HG03432 (cell line): ENCODE data around the gene CALHM3.
A peak's percentile ranks its signal among the peaks of the same experiment; 100 is the strongest.
"Not testable (repeated sequence)": the region's sequence is repeated elsewhere in the genome, so short reads cannot be mapped to it uniquely, and the experiment has no call there.

ENCODE experiments used
- ATAC-seq: cut with Tn5 transposase; IDR thresholded peaks from one replicate; pipeline ENCODE4 v1.9.1; 2021; ENCODE audit warnings: mild to moderate bottlenecking, moderate library complexity; ENCODE audit not compliant: unreplicated experiment

Gene CALHM3

GRCh38 chr10:103502849-103503660 lies 24.0 kb upstream of the CALHM3 start:
- no peak for ATAC-seq

GRCh38 chr10:103501186-103501585 lies 22.1 kb upstream of the CALHM3 start:
- ATAC-seq: no peak

DNA sequence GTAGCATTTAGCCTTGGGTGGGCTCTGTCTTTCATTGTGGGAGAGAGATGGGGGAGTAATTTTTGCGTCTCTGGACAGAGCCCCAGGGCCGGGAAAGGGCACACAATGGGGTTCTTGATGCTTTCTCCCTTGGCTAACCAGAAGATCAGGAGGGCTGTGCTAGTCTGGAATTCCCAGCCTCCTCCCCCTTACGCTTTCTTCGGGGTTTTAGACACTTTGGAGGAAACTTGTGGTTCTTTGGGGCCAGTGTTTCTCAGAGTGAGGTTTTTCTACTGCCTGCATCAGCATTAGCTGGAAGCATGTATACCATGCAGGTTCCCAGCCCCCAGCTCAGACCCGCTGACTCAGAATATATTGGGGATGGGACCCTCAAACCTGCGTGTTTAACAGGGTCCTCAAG lies 21.4 kb upstream of the CALHM3 start:
- ATAC-seq: no peak

- ATAC-seq: no peak
These were observed 20.8 kb upstream of the CALHM3 start for GRCh38 chr10:103499881-103500280.

DNA sequence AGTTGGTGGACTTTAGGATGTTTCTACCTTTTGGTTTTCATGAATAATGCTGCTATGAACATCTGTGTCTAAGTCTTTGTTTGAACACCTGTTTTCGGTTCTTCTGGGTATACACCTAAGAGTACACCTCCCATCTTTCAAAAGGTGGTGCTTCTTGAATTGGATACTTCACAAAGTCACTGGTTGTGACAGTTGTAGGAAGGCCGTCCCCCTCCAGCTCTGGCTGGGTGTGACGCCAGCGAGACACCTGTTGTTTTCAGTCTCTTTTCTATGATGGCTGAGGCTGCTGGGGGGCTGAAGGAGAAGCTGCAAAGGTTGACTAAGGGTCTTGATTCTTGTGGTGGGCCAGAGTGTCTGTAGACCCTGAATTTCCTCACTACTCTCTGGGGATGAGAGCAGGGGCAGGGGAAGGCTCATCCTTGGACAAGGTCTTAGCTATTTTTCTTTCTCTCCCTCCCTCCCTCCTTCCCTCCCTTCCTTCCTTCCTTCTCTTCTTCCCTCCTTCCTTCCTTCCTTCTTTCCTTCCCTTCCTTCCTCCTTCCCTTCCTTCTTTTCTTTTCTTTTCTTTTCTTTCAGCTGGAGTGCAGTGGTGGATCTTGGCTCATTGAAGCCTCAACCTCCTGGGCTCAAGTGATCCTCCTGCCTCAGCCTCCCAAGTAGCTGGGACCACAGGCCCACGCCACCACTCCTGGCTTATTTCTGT lies 20.0 kb upstream of the CALHM3 start:
- no peak for ATAC-seq

- ATAC-seq: no peak
These were observed 18.3 kb upstream of the CALHM3 start for GRCh38 chr10:103497161-103497915.

- no peak for ATAC-seq
These were observed 16.3 kb upstream of the CALHM3 start for GRCh38 chr10:103495321-103495720.

- ATAC-seq: no peak
These were observed 15.2 kb upstream of the CALHM3 start for GRCh38 chr10:103493916-103494877.

- ATAC-seq: no peak
These were observed 14.4 kb upstream of the CALHM3 start, which contains the start of gene NEURL1 for GRCh38 chr10:103493362-103493915. Gene NEURL1, plus strand, starts transcription at chr10:103493705. Its CDS starts 683 bp downstream, at chr10:103494388.

DNA sequence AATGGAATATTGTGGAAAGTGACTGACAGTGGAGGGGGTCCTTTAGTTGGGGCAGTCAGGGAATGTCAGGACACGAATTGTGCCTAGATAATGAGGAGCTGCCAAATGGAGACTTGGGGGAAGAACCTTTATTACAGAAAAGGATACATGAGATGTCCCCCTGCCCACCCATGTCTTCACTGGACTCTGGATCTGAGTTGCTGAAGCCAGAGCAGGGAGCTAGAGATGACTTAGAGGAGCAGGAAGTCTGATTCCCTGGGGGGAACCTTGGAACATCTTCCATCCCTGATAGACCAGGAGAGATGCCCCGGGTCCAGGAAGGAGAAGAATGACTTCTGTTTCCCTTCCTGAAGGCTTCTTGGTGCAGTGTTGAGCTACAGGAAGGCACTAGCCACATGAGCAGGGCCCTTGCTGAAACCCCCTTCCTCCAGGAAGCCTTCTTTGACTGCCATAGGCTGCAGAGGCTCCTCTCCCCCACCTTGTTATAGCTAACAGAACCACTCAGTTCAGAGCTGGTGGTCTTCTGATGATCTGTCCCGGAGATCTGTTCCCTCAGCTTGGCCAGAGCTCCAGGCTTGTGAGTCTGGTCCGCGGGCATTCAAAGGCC lies 13.7 kb upstream of the CALHM3 start:
- ATAC-seq: no peak

- no peak for ATAC-seq
These were observed 12.8 kb upstream of the CALHM3 start for GRCh38 chr10:103491729-103492364.

- peak; percentile 20 for ATAC-seq
These were observed 11.9 kb upstream of the CALHM3 start for GRCh38 chr10:103490986-103491314.

DNA sequence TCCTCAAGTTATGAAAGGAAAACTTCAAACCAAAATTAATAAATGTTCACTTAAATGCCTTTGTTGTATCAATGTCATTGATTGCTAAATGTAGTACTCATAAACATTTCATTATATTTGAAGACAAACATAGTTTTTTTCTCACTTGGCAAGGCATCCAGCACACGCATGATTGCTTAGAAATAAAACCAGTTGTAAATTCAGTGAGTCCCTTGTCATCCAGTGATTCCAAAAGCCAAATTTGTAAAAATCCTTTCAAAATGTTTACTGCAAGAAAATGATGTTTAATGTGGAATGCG lies 8.3 kb upstream of the CALHM3 start:
- ATAC-seq: no peak

GRCh38 chr10:103486635-103487409 lies 7.8 kb upstream of the CALHM3 start:
- not testable (repeated sequence) for ATAC-seq

DNA sequence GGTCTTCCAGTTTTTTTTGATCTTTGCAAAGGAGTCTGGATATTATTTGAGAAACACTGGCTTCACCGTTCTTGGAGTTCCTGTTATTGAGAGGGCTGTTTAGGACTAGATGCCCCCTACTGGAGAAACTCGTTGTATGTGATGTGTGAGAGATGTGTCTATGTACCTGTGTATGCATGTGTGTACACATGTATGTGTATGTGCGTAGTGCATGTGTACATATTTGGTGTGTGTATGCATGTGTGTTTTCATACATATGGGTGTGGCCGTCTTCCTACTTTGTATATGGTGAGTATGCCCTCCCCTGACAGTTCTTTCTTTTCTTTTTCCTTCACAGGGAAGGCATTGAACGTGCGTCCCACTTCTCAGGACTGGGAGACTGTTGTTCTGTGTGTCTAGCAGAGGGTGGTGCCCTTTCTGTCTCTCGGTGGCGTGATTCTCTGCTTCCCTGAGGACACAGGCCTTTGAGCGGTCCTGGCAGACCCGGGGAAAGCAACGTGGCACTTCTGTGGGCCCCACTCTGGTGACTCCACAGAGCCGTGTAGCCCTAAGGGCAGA lies 3.0 kb upstream of the CALHM3 start:
- peak; percentile 73 for ATAC-seq

GRCh38 chr10:103480521-103480920 lies 1.5 kb upstream of the CALHM3 start:
- ATAC-seq: no peak

GRCh38 chr10:103478671-103479070 lies 369 bp downstream of the CALHM3 start:
- no peak for ATAC-seq

- ATAC-seq: peak; percentile 50
These were observed 2.8 kb downstream of the CALHM3 start for GRCh38 chr10:103476046-103476768.
